K562 (cell line): ENCODE data around the gene C16orf90. TPM values are rescaled to one million over a fixed set of nuclear protein-coding genes. Genes with fewer than 3 reads are reported as not detected.

ENCODE experiments used
- CHD7 ChIP-seq: fragments of 200-600 bp; sonication (generic); IDR thresholded peaks from one replicate; pipeline ENCODE4 v1.6.1; 2012; ENCODE audit warnings: mild to moderate bottlenecking, low read depth, low read length, inconsistent platforms
- MAZ ChIP-seq, 2 experiments: fragments of 450-650 bp in 1 of 2; sonication (generic) in 1 of 2; formaldehyde crosslinking; IDR thresholded peaks in 1 of 2; conservative IDR thresholded peaks in 1 of 2; 2 replicates each; pipeline versions ENCODE4 v1.4.0 to v1.5.0; 2020; ENCODE audit warnings: mild to moderate bottlenecking in 1 of 2, missing genetic modification reagents in 1 of 2
- WHSC1 ChIP-seq: IDR thresholded peaks from one replicate; pipeline ENCODE4 v1.6.1; 2012; ENCODE audit warnings: low read length, control low read depth, inconsistent platforms
- ZKSCAN1 ChIP-seq: fragments of 150-350 bp; IDR thresholded peaks from 2 replicates; pipeline ENCODE4 v1.6.1; 2016; ENCODE audit warnings: low read depth, low read length
- polyA plus RNA-seq, 8 experiments: library from polyadenylated mRNA; depleted of rRNA in 4 of 8; stranded (reverse) in 5 of 8; unstranded in 3 of 8; fragments of >200 nt; fragmentation: Nextera tagmentation in 2 of 8; fragmentation: Illumina TruSeq in 1 of 8; extraction: Ambion mirVana in 2 of 8; extraction: Trizol in 1 of 8; gene quantifications; 2 replicates each; pipeline versions ENCODE4 v1.2.1 to v1.2.3, GENCODE V29; 2011 to 2014; ENCODE audit warnings: inconsistent platforms in 1 of 8, missing spikeins in 1 of 8
- total RNA-seq, 7 experiments: library from RNA; depleted of rRNA in 6 of 7; stranded (reverse); fragments of >200 nt in 6 of 7; fragmentation: Illumina TruSeq in 2 of 7; extraction: Trizol in 2 of 7; gene quantifications; 2 replicates each; pipeline versions ENCODE4 v1.2.1 to v1.2.3, GENCODE V29; 2011 to 2021; ENCODE audit warnings: low replicate concordance in 1 of 7
- TF ChIP-seq, protein P1 (sequence below): fragments of 250-450 bp; sonication (Bioruptor Pico); IDR thresholded peaks from 2 replicates; pipeline ENCODE4 v1.5.0; 2020; ENCODE audit warnings: mild to moderate bottlenecking

Gene C16orf90
- total and polyA plus RNA-seq, 9 of the 15 experiments (the other 6 are each of a cell fraction or from before 2014, with no cell fraction given), result not detected

DNA sequence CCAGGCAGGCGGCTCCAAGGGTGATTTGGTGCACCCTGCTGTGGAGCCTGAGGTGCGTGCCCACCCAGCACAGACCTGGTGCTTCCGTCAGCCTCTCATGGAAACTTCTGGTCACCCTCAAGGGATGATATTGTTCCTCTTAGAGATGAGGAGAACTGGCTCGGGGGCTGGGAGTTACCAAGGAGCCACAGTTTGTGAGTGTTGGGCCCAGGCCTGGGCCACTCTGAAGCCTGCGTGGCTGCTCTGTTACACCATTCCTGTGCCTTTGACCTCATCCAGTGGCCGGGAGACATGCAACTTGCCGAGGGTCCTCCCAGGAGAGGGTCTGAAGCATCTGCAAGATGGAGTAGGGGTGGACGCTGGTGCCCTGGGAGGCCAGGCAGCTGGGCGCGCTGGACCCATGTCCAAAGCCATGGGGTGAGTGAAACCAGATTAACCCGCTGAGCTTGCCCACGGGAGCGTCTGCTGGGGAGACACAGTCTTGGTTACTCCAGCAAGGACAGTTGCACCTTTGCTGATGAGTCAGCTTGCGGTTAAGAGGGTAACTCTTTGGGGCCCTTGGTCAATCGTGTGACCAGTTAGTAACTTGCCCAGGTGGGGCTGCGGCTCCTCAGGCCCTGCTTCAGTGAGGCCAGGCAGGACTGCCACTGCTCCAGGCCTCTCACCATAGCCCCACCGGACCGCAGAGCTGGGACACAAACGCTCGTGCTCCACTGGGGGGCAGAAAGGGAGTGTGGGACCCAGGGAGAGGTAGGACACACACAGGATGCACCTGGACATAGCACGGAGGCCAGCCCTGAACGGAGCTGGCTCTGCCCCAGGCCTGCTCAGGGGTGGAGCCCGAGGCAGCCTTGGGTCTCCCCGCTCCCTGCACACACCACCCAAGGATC is 7.5 kb downstream of the C16orf90 start (continued):
- TF ChIP-seq ZKSCAN1, result no peak
- no peak for TF ChIP-seq CHD7
- TF ChIP-seq, protein P1, sequence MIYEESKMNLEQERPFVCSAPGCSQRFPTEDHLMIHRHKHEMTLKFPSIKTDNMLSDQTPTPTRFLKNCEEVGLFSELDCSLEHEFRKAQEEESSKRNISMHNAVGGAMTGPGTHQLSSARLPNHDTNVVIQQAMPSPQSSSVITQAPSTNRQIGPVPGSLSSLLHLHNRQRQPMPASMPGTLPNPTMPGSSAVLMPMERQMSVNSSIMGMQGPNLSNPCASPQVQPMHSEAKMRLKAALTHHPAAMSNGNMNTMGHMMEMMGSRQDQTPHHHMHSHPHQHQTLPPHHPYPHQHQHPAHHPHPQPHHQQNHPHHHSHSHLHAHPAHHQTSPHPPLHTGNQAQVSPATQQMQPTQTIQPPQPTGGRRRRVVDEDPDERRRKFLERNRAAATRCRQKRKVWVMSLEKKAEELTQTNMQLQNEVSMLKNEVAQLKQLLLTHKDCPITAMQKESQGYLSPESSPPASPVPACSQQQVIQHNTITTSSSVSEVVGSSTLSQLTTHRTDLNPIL (CRISPR knock-in tag), result no peak
- TF ChIP-seq WHSC1, result no peak
- TF ChIP-seq MAZ (CRISPR knock-in tag; conservative IDR thresholded peaks at IDR 0.05 in 1 of 2, IDR thresholded peaks at IDR 0.05 in 1 of 2), result no peak
- TF ChIP-seq, all 486 proteins: peak for 4
